NT2/D1 (cell line): Measurements from ENCODE around the gene LRIT1.

Experiments
- SUZ12 ChIP-seq: IDR thresholded peaks from 2 replicates; pipeline ENCODE4 v1.6.1; 2011; ENCODE audit not compliant: insufficient read length, insufficient read depth; ENCODE audit errors: extremely low read depth
- YY1 ChIP-seq: IDR thresholded peaks from 2 replicates; pipeline ENCODE4 v1.6.1; 2011; ENCODE audit not compliant: insufficient read length, insufficient read depth
- ZNF274 ChIP-seq: IDR thresholded peaks from 2 replicates; pipeline ENCODE4 v1.6.1; 2011; ENCODE audit warnings: mild to moderate bottlenecking, low read depth, low read length

- no peak for TF ChIP-seq YY1
- no peak for TF ChIP-seq ZNF274
- no peak for TF ChIP-seq SUZ12
Observed at GRCh38 chr10:84181631-84182030, 59.7 kb downstream of the LRIT1 start.
